Mammary microvascular endothelial cell (primary cell): ENCODE measurements around the gene SAMMSON. TPM values are rescaled to one million over a fixed set of nuclear protein-coding genes. Genes with fewer than 3 reads are reported as not detected.

ENCODE experiments used
- total RNA-seq: library from RNA; depleted of rRNA; stranded (reverse); fragments of >200 nt; gene quantifications from 2 replicates; pipeline ENCODE4 v1.2.3, GENCODE V29; 2015

SAMMSON gene
- total RNA-seq = not detected in 2 replicates

DNA sequence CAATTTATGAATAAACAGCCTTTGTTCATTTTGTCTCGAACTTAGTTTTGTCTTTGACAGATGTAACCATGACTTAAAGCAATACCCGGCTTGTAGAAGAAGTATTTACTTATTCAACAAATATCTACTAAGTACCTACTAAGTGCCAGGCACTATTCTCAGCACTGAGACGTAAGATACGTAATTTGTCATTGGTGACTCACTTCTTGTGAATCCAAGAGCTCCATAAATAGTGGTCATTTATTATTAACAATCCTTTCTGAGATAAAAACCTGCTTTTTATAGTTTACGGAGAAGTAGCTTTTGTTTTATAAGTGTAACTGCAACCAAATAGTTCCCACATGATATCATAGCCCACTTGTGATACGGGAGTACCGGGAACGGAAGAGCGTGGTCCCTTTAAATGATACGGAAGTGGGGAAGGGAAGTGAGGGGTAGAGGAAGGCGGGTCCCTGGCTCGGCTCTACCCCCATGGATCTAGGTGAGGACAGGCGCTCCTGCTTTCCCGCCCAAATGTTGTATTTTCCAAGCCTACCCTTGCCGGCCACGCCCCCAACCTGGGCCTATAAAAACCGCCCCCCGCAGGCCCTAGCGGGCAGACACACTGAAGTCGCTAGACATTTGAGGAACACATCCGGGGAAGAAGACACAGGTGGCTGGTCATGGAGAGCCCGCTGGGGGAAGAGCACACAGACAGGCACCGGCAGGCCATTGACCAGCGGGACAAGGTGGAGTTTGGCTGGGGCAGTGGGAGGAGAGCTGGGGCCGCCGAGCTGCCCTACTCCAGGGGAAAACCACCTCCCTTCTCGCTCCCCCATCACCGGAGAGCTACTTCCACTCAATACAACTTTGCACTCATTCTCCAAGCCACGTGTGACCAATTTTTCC lies at the start of gene SAMMSON:
TSS of gene SAMMSON (plus strand) at position 594 of the 888 bp plus-strand sequence.

